Measurements from ENCODE around the gene GCNT3. TPM values are rescaled to one million over a fixed set of nuclear protein-coding genes. Genes with fewer than 3 reads are reported as not detected.

GCNT3 gene
- total RNA-seq, 1 experiment from 2014 or later = 11.6 TPM

DNA sequence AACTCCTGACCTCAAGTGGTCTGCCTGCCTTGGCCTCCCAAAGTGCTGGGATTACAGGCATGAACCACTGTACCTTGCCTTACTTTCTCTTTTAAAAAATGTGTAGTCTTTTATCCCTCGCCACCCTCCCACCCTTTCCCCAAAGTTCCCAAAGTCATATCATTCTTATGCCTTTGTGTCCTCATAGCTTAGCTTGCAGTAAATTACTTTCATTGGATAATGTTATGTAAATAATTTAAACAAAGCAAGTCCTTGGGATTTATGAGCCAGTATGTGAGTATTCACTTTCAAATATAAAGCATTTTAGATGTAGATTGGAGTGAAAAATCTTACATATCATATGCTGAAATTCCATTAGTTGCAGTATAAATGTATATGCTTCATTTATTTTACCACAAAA is 34.7 kb downstream of the GCNT3 start:
- Mint-ChIP-seq H3K4me1 (ENCODE audit: low read depth, unreplicated experiment) (no peaks in the 10 kb centered on the region), H3K27ac (ENCODE audit: unreplicated experiment) (no peak overlapping the region), H3K36me3 (ENCODE audit: insufficient read depth, unreplicated experiment) (peaks cover 32% of the 10 kb centered on the region), H3K9me3 (ENCODE audit: low read depth, unreplicated experiment) (no peaks in the 10 kb centered on the region), H3K4me3 (ENCODE audit: low read depth, unreplicated experiment) (no peak overlapping the region), H3K27me3 (ENCODE audit: unreplicated experiment) (no peaks in the 10 kb centered on the region)
- TF ChIP-seq, protein P1, sequence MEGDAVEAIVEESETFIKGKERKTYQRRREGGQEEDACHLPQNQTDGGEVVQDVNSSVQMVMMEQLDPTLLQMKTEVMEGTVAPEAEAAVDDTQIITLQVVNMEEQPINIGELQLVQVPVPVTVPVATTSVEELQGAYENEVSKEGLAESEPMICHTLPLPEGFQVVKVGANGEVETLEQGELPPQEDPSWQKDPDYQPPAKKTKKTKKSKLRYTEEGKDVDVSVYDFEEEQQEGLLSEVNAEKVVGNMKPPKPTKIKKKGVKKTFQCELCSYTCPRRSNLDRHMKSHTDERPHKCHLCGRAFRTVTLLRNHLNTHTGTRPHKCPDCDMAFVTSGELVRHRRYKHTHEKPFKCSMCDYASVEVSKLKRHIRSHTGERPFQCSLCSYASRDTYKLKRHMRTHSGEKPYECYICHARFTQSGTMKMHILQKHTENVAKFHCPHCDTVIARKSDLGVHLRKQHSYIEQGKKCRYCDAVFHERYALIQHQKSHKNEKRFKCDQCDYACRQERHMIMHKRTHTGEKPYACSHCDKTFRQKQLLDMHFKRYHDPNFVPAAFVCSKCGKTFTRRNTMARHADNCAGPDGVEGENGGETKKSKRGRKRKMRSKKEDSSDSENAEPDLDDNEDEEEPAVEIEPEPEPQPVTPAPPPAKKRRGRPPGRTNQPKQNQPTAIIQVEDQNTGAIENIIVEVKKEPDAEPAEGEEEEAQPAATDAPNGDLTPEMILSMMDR (IDR thresholded peaks at IDR 0.05; ENCODE audit: unreplicated experiment) = no peak
- CTCF ChIA-PET = interaction anchor here (0.7 kb wide), 1 partner anchor 252 kb away, joined by 4 read pairs; no protein-coding TSS in a partner anchor
- intact Hi-C loops (cut with micrococcal nuclease; ENCODE audit: unreplicated experiment) = loop anchor here (5.0 kb wide), 1 partner anchor 779 kb away; no protein-coding TSS in a partner anchor
- DNase-seq = no peak
- no TSS peak for BruUV-seq (replicated peaks)

DNA sequence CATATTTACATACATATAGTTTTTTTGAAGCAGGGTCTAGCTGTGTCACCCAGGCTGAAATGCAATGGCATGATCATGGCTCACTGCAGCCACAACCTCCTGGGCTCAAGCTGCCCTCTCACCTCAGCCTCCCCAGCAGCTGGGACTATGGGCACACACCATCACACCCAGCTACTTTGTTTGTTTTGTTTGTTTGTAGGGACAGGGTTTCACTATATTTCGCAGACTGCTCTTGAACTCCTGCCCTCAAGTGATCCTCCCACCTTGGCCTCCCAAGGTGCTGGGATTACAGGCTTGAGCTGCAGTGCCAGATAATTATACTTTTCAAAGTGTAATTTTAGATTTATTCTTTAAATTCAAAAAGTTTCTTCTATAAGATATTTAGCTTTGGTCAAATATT is 35.5 kb downstream of the GCNT3 start:
- H3K27ac Mint-ChIP-seq (ENCODE audit: unreplicated experiment) = no peak overlapping the region
- H3K36me3 Mint-ChIP-seq (ENCODE audit: insufficient read depth, unreplicated experiment) = peaks cover 32% of the 10 kb centered on the region
- H3K4me3 Mint-ChIP-seq (ENCODE audit: low read depth, unreplicated experiment) = no peak overlapping the region
- DNase-seq = no peak
- no peaks in the 10 kb centered on the region for H3K9me3 Mint-ChIP-seq (ENCODE audit: low read depth, unreplicated experiment)
- no TSS peak for BruUV-seq (replicated peaks)
- H3K27me3 Mint-ChIP-seq (ENCODE audit: unreplicated experiment) = no peaks in the 10 kb centered on the region
- H3K4me1 Mint-ChIP-seq (ENCODE audit: low read depth, unreplicated experiment) = no peaks in the 10 kb centered on the region
- TF ChIP-seq, protein P1 (IDR thresholded peaks at IDR 0.05; ENCODE audit: unreplicated experiment) = no peak
- CTCF ChIA-PET = no interaction called here
- intact Hi-C loops (cut with micrococcal nuclease; ENCODE audit: unreplicated experiment) = loop anchor here (5.0 kb wide), 1 partner anchor 780 kb away; no protein-coding TSS in a partner anchor

DNA sequence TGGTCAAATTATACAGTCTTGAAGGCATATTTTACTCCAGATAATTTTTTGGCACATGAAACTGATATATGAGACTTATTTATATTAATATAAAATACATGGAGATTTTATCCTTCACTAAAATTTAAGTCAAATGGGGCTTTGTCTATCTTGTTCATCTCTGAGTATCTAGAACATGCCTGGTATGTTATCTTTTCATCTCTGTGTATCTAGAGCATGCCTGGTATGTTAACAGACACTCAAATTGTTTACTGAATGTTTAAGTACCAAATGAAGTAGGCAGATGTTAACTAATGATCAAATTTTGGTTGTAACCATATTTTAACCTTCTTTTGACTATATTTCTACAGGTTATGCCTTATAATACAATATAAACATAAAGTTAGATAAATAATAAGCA is 38.0 kb downstream of the GCNT3 start:
- no peaks in the 10 kb centered on the region for H3K27me3 Mint-ChIP-seq (ENCODE audit: unreplicated experiment)
- H3K4me3 Mint-ChIP-seq (ENCODE audit: low read depth, unreplicated experiment) = no peak overlapping the region
- DNase-seq = no peak
- H3K36me3 Mint-ChIP-seq (ENCODE audit: insufficient read depth, unreplicated experiment) = peaks cover 25% of the 10 kb centered on the region
- H3K4me1 Mint-ChIP-seq (ENCODE audit: low read depth, unreplicated experiment) = peaks cover 8% of the 10 kb centered on the region
- intact Hi-C loops (cut with micrococcal nuclease; ENCODE audit: unreplicated experiment) = loop anchor here (5.0 kb wide), 1 partner anchor 782 kb away; no protein-coding TSS in a partner anchor
- TF ChIP-seq, protein P1 (IDR thresholded peaks at IDR 0.05; ENCODE audit: unreplicated experiment) = no peak
- no peak overlapping the region for H3K27ac Mint-ChIP-seq (ENCODE audit: unreplicated experiment)
- no TSS peak for BruUV-seq (replicated peaks)
- H3K9me3 Mint-ChIP-seq (ENCODE audit: low read depth, unreplicated experiment) = peaks cover 7% of the 10 kb centered on the region
- CTCF ChIA-PET = no interaction called here

DNA sequence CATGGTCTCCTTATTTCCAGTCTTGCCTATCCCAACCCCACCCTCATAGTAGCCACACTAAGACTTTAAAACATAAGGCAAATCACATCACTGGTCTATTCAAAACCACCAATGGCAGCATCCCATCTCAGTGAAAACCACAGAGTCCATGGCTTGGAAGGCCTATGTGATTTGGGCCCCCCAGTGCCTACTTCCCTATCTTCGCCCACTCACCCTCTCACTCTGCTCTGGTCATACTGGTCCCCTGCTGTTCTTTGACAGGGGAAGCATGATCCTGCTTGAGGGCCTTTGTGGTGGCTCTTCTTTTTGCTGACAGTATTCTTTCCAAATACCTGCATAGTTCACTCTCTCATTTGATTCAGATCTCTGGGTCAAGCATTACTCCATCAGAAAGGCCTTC is 42.5 kb downstream of the GCNT3 start:
- Mint-ChIP-seq H3K4me3 (ENCODE audit: low read depth, unreplicated experiment) (no peak overlapping the region), H3K4me1 (ENCODE audit: low read depth, unreplicated experiment) (peaks cover 8% of the 10 kb centered on the region), H3K36me3 (ENCODE audit: insufficient read depth, unreplicated experiment) (peaks cover 15% of the 10 kb centered on the region), H3K9me3 (ENCODE audit: low read depth, unreplicated experiment) (peaks cover 7% of the 10 kb centered on the region), H3K27me3 (ENCODE audit: unreplicated experiment) (no peaks in the 10 kb centered on the region), H3K27ac (ENCODE audit: unreplicated experiment) (no peak overlapping the region)
- CTCF ChIA-PET = interaction anchor here (0.6 kb wide), 1 partner anchor 350 kb away, joined by 6 read pairs; no protein-coding TSS in a partner anchor
- no TSS peak for BruUV-seq (replicated peaks)
- TF ChIP-seq, protein P1 (IDR thresholded peaks at IDR 0.05; ENCODE audit: unreplicated experiment) = no peak
- intact Hi-C loops (cut with micrococcal nuclease; ENCODE audit: unreplicated experiment) = no loop called here
- DNase-seq = no peak

All from Calu3 (cell line).